Osteoblast (primary cell): ENCODE data around the gene IGF1R. TPM values are rescaled to one million over a fixed set of nuclear protein-coding genes. Genes with fewer than 3 reads are reported as not detected.

Experiments
- DNase-seq: peaks from one replicate; pipeline ENCODE4 v3.0.0; 2011; ENCODE audit warnings: low spot score, mixed read lengths; ENCODE audit not compliant: insufficient read length; ENCODE audit errors: missing footprints
- H2AFZ ChIP-seq: 2 replicates; pipeline ENCODE4 v1.6.0; 2011; ENCODE audit warnings: mild to moderate bottlenecking, low read length
- H3K27ac ChIP-seq: 2 replicates; pipeline ENCODE4 v1.5.1; 2011; ENCODE audit warnings: mild to moderate bottlenecking, low read depth, low read length, moderate library complexity
- H3K27me3 ChIP-seq: 2 replicates; pipeline ENCODE4 v1.6.0; 2012; ENCODE audit warnings: mild to moderate bottlenecking, control low read depth, inconsistent platforms, low read length, moderate library complexity; ENCODE audit not compliant: insufficient read depth
- H3K36me3 ChIP-seq: 2 replicates; pipeline ENCODE4 v1.5.1; 2011; ENCODE audit warnings: mild to moderate bottlenecking, low read length, control low read depth, moderate library complexity; ENCODE audit not compliant: insufficient read depth
- H3K4me1 ChIP-seq: 2 replicates; pipeline ENCODE4 v1.5.1; 2011; ENCODE audit warnings: mild to moderate bottlenecking, low read length, control low read depth, moderate library complexity; ENCODE audit not compliant: insufficient read depth
- H3K4me2 ChIP-seq: 2 replicates; pipeline ENCODE4 v1.6.0; 2011; ENCODE audit warnings: mild to moderate bottlenecking, low read length; ENCODE audit not compliant: insufficient read depth
- H3K4me3 ChIP-seq: fragments of 200-600 bp; sonication (generic); 3 replicates; pipeline ENCODE4 v1.5.1; 2012; ENCODE audit warnings: mild to moderate bottlenecking, low read length, inconsistent platforms; ENCODE audit not compliant: insufficient read depth
- H3K79me2 ChIP-seq: 2 replicates; pipeline ENCODE4 v1.6.0; 2012; ENCODE audit warnings: mild to moderate bottlenecking, low read length, control low read depth, inconsistent platforms; ENCODE audit not compliant: insufficient read depth
- H3K9me3 ChIP-seq: 2 replicates; pipeline ENCODE4 v1.5.1; 2011; ENCODE audit warnings: low read depth, low read length, control low read depth
- H4K20me1 ChIP-seq: 2 replicates; pipeline ENCODE4 v1.6.0; 2012; ENCODE audit warnings: mild to moderate bottlenecking, low read length, control low read depth; ENCODE audit not compliant: insufficient read depth
- total RNA-seq: library from RNA; depleted of rRNA; stranded (reverse); fragments of >200 nt; gene quantifications from 2 replicates; pipeline ENCODE4 v1.2.3, GENCODE V29; 2012
- TF ChIP-seq, protein P1 (sequence below): IDR thresholded peaks from 2 replicates; pipeline ENCODE4 v1.5.1; 2011; ENCODE audit warnings: mild to moderate bottlenecking, low read depth, low read length, moderate library complexity; ENCODE audit errors: extremely low read depth

The IGF1R gene
- total RNA-seq, 1 donor, result 18.8 TPM

DNA sequence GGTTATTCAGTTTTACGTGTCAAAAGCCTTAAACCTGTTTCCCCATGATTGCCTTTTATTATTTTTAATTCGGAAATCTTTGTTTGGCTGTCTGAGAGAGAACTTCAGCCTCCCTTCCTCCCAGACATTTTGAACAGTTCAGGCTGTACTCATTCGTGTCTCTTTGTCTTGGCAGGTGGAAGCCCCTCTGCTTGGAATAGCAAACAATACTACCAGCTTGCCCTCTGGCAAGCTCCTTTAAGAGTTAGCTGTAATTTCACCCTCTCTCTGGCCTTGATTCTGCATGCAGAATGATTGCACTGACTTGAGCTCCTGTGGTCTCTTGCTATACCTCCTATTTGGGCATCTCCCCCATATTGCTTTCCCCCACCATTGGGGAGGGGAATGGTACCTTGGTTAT lies 11.7 kb downstream of the IGF1R start:
- DNase-seq, result no peak
- Histone ChIP-seq H3K9me3 (no peaks in the 10 kb centered on the region), H3K79me2 (peaks cover 96% of the 10 kb centered on the region), H3K4me1 (peaks cover 13% of the 10 kb centered on the region), H2AFZ (no peak overlapping the region), H3K4me2 (no peak overlapping the region), H3K27ac (no peak overlapping the region), H3K27me3 (no peaks in the 10 kb centered on the region), H3K4me3 (no peak overlapping the region), H3K36me3 (no peaks in the 10 kb centered on the region), H4K20me1 (peaks cover 47% of the 10 kb centered on the region)
- TF ChIP-seq, protein P1, sequence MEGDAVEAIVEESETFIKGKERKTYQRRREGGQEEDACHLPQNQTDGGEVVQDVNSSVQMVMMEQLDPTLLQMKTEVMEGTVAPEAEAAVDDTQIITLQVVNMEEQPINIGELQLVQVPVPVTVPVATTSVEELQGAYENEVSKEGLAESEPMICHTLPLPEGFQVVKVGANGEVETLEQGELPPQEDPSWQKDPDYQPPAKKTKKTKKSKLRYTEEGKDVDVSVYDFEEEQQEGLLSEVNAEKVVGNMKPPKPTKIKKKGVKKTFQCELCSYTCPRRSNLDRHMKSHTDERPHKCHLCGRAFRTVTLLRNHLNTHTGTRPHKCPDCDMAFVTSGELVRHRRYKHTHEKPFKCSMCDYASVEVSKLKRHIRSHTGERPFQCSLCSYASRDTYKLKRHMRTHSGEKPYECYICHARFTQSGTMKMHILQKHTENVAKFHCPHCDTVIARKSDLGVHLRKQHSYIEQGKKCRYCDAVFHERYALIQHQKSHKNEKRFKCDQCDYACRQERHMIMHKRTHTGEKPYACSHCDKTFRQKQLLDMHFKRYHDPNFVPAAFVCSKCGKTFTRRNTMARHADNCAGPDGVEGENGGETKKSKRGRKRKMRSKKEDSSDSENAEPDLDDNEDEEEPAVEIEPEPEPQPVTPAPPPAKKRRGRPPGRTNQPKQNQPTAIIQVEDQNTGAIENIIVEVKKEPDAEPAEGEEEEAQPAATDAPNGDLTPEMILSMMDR, result no peak

DNA sequence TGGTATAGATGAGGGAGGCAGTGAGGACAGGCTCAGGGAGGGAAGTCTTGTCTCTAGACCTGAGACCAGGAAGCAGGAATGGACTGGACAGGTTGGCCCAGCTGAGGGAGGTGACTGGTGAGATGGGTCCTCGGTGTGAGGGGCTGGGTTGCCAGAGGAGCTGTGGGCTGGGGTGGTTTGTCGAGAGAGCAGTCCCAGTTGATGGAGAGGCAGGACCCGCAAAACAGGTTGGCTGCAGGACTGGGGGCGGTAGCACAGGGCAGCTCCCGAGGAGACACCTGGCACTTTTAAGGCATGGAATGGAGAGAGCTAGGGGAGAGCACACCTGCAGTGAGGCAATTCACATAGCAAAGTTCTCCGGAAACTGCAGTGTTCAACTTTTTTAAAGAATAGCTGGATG lies 14.7 kb downstream of the IGF1R start:
- H3K27me3 ChIP-seq, result no peaks in the 10 kb centered on the region
- DNase-seq, result no peak
- no peaks in the 10 kb centered on the region for H3K9me3 ChIP-seq
- TF ChIP-seq, protein P1, result no peak
- no peak overlapping the region for H3K27ac ChIP-seq
- H3K4me3 ChIP-seq, result no peak overlapping the region
- H4K20me1 ChIP-seq, result peaks cover 47% of the 10 kb centered on the region
- H3K4me2 ChIP-seq, result no peak overlapping the region
- no peaks in the 10 kb centered on the region for H3K36me3 ChIP-seq
- H3K4me1 ChIP-seq, result peaks cover 2% of the 10 kb centered on the region
- no peak overlapping the region for H2AFZ ChIP-seq
- peaks cover 96% of the 10 kb centered on the region for H3K79me2 ChIP-seq

DNA sequence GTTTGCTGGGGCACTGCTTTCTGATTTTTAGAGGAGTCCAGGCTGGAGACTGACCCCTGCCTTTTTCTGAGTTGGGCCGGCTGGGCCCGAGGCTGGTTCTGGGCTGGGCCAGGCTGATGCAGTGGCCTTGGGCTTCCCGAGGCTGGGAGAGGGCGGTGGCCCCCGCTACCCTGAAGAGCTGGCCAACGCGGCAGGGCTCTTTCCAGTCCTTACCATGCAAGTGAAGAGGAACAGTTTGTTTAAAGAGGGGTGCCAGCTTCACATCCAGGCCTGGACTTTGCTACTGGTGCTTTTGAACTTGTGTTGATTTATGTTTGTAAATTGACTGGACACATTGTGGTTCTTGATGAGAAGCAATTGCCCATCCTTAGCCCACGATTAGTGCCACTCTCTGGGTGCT lies 15.3 kb downstream of the IGF1R start:
- H4K20me1 ChIP-seq, result peaks cover 42% of the 10 kb centered on the region
- H3K27me3 ChIP-seq, result no peaks in the 10 kb centered on the region
- H3K79me2 ChIP-seq, result peaks cover 96% of the 10 kb centered on the region

DNA sequence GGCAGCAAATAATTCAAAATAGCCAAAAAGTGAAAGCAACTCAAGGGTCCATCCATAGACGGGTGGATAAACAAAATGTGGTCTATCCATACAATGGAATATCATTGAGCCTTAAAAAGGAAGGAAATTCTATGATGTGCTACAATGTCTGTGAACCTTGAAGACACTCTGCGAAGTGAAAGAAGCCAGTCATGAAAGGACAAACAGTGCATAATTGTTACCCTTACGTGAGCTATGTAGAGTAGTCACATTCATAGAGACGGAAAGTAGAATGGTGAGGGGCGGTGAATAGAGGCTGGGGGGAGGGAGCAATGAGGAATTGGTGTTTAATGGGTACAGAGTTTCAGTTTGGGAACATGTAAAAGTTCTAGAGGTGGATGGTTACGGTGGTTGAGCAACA lies 18.1 kb downstream of the IGF1R start:
- H3K36me3 ChIP-seq, result no peaks in the 10 kb centered on the region
- peaks cover 26% of the 10 kb centered on the region for H4K20me1 ChIP-seq
- peaks cover 27% of the 10 kb centered on the region for H3K4me1 ChIP-seq
- TF ChIP-seq, protein P1, result no peak
- no peaks in the 10 kb centered on the region for H3K9me3 ChIP-seq
- H3K4me2 ChIP-seq, result no peak overlapping the region
- no peak overlapping the region for H3K4me3 ChIP-seq
- no peak overlapping the region for H2AFZ ChIP-seq
- H3K27me3 ChIP-seq, result no peaks in the 10 kb centered on the region
- DNase-seq, result no peak
- H3K27ac ChIP-seq, result no peak overlapping the region
- H3K79me2 ChIP-seq, result peaks cover 94% of the 10 kb centered on the region

More for the DNA sequence above, 15.3 kb downstream of the IGF1R start:
- peaks cover 3% of the 10 kb centered on the region for H3K4me1 ChIP-seq
- H3K4me3 ChIP-seq, result no peak overlapping the region
- H3K4me2 ChIP-seq, result no peak overlapping the region
- H2AFZ ChIP-seq, result no peak overlapping the region
- TF ChIP-seq, protein P1, result no peak
- no peak for DNase-seq
- H3K27ac ChIP-seq, result no peak overlapping the region
- no peaks in the 10 kb centered on the region for H3K9me3 ChIP-seq
- H3K36me3 ChIP-seq, result no peaks in the 10 kb centered on the region
